ENCODE results near the gene ZNF76.

The ZNF76 gene

DNA sequence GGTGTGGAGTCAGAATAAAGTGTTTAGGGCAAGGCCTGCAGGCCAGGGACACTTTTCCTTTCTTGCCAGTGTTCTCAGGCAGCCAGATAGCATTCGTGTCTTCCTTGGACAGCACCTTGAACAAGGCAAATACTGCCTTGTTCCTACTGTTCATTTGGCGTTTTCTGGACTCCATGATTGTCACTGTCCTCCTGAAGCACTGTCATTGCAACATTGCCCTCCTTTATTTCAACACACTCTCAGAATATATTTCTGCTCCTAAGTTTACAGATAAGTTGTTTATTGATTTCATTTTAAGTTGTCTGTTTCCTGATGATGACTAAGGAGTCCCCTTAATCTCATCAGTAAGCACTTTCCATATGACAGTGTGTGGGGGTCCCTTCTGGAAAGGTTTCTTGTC lies 22.9 kb downstream of the ZNF76 start:
- no peaks in the 10 kb centered on the region for H3K9me3 ChIP-seq (ENCODE audit: control insufficient read depth in 5 of 5, low read length in 5 of 5)
- H3K27ac ChIP-seq (ENCODE audit: low read depth, low read length) = no peak overlapping the region
- no peak overlapping the region for H3K4me3 ChIP-seq (ENCODE audit: low read depth in 1 of 5, low read length in 5 of 5)
- H3K27me3 ChIP-seq (ENCODE audit: control insufficient read depth in 5 of 5, insufficient read depth in 4 of 5, low read length in 5 of 5) = no peaks in the 10 kb centered on the region
- no peak overlapping the region for H3K9ac ChIP-seq (ENCODE audit: low read length in 5 of 5)
- H3K4me1 ChIP-seq (ENCODE audit: control insufficient read depth in 5 of 5, insufficient read depth in 5 of 5, low read length in 5 of 5) = peaks cover 0 to 12% (median 0%) of the 10 kb centered on the region in 5 donors
- H3K36me3 ChIP-seq (ENCODE audit: control insufficient read depth in 5 of 5, insufficient read depth in 5 of 5, low read length in 5 of 5) = peaks cover 11 to 67% (median 56%) of the 10 kb centered on the region in 5 donors

DNA sequence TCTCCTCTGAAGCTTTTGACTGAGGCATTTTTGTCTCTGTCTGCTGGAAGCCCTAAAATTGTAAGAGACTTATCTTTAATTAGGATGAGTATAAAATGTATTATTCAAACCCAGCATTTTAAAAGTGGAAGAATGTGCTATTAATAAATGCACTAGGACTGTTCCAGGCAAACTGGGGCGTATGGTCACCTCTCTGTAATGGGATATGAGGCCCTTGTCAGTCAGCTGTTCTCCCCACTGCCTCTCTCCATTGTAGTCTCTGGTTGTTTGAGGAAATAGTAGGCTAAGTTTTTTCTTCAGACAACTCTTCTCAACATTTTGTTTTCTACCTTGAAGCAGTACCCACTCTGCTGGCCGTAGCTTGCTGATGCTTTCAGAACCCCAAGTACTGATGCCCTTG lies 23.8 kb downstream of the ZNF76 start:
- Histone ChIP-seq H3K27me3 (ENCODE audit: control insufficient read depth in 5 of 5, insufficient read depth in 4 of 5, low read length in 5 of 5) (no peaks in the 10 kb centered on the region), H3K4me1 (ENCODE audit: control insufficient read depth in 5 of 5, insufficient read depth in 5 of 5, low read length in 5 of 5) (peaks cover 0 to 12% (median 0%) of the 10 kb centered on the region in 5 donors), H3K27ac (ENCODE audit: low read depth, low read length) (no peak overlapping the region), H3K4me3 (ENCODE audit: low read depth in 1 of 5, low read length in 5 of 5) (no peak overlapping the region), H3K9ac (ENCODE audit: low read length in 5 of 5) (no peak overlapping the region), H3K9me3 (ENCODE audit: control insufficient read depth in 5 of 5, low read length in 5 of 5) (no peaks in the 10 kb centered on the region), H3K36me3 (ENCODE audit: control insufficient read depth in 5 of 5, insufficient read depth in 5 of 5, low read length in 5 of 5) (peaks cover 11 to 76% (median 65%) of the 10 kb centered on the region in 5 donors)

DNA sequence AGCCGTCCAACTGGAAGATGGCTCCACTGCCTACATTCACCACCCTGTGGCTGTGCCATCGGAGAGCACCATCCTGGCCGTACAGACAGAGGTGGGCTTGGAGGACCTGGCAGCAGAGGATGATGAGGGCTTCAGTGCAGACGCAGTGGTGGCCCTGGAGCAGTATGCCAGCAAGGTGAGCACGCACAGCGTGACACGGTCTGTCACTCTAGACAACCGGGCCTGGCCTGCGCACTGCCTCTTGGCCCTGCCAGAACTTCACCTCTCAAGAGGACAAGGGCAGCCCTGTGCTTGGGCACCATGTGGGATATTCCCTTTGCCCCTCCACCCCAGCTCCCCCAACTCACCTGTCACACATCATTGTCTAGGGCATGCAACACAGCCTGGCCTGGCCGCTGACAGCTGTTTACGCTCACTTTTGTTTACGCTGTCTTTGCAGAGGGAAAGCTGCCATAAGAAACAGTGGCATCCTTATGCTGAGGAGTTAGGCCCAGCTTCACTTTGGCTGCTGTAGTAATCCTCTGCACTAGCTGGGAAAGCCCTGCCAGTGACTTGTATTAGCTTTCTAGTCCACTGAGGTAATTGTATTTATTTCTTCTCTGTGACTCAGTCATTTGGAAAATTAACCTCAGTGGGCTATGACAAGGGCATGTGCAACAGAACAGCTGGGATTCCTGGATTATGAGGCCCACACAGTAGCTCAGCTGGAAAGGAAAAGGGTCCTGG lies 28.3 kb downstream of the ZNF76 start:
- no peaks in the 10 kb centered on the region for H3K9me3 ChIP-seq (ENCODE audit: control insufficient read depth in 5 of 5, low read length in 5 of 5)
- H3K27me3 ChIP-seq (ENCODE audit: control insufficient read depth in 5 of 5, insufficient read depth in 4 of 5, low read length in 5 of 5) = no peaks in the 10 kb centered on the region
- H3K36me3 ChIP-seq (ENCODE audit: control insufficient read depth in 5 of 5, insufficient read depth in 5 of 5, low read length in 5 of 5) = peaks cover 6 to 97% (median 91%) of the 10 kb centered on the region in 5 donors
- H3K4me1 ChIP-seq (ENCODE audit: control insufficient read depth in 5 of 5, insufficient read depth in 5 of 5, low read length in 5 of 5) = peaks cover 0 to 6% (median 0%) of the 10 kb centered on the region in 5 donors
- H3K9ac ChIP-seq (ENCODE audit: low read length in 5 of 5) = no peak overlapping the region
- H3K4me3 ChIP-seq (ENCODE audit: low read depth in 1 of 5, low read length in 5 of 5) = no peak overlapping the region
- H3K27ac ChIP-seq (ENCODE audit: low read depth, low read length) = no peak overlapping the region

DNA sequence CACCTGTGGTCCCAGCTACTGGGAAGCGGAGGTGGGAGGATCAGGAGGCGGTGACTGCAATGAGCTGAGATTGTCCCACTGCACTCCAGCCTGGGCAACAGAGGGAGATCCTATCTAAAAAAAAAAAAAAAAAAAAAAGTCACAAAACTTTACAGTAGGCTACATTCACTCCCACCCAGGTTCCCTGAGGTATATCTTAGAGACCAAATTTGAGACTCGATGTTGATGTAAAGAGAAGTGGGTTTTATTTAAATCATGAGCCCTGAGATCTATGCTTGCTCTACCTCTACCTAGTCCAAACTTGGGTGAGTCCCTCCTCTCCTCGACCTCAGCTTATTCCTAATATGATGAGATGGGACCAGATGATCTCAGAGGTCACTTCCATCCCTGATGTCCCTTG lies 29.3 kb downstream of the ZNF76 start:
- no peak overlapping the region for H3K27ac ChIP-seq (ENCODE audit: low read depth, low read length)
- no peaks in the 10 kb centered on the region for H3K27me3 ChIP-seq (ENCODE audit: control insufficient read depth in 5 of 5, insufficient read depth in 4 of 5, low read length in 5 of 5)
- no peak overlapping the region for H3K4me3 ChIP-seq (ENCODE audit: low read depth in 1 of 5, low read length in 5 of 5)
- peaks cover 6 to 97% (median 91%) of the 10 kb centered on the region in 5 donors for H3K36me3 ChIP-seq (ENCODE audit: control insufficient read depth in 5 of 5, insufficient read depth in 5 of 5, low read length in 5 of 5)
- H3K9me3 ChIP-seq (ENCODE audit: control insufficient read depth in 5 of 5, low read length in 5 of 5) = no peaks in the 10 kb centered on the region
- no peak overlapping the region for H3K9ac ChIP-seq (ENCODE audit: low read length in 5 of 5)
- H3K4me1 ChIP-seq (ENCODE audit: control insufficient read depth in 5 of 5, insufficient read depth in 5 of 5, low read length in 5 of 5) = no peaks in the 10 kb centered on the region

DNA sequence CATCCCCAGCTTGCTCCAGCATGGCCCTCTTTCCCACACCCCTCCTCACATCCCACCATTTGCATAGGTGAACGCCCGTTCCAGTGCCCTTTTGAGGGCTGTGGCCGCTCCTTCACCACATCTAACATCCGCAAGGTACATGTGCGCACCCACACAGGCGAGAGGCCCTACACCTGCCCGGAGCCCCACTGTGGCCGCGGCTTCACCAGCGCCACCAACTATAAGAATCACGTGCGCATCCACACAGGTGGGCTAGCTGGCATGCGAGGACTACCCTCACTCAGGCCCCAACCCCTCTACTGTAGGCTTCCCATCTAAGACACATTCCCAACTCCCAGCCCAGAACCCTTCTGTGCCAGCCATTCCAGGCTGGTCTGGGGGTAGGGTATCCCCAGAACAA lies 32.0 kb downstream of the ZNF76 start:
- peaks cover 0 to 96% (median 94%) of the 10 kb centered on the region in 5 donors for H3K36me3 ChIP-seq (ENCODE audit: control insufficient read depth in 5 of 5, insufficient read depth in 5 of 5, low read length in 5 of 5)
- no peaks in the 10 kb centered on the region for H3K4me1 ChIP-seq (ENCODE audit: control insufficient read depth in 5 of 5, insufficient read depth in 5 of 5, low read length in 5 of 5)
- no peaks in the 10 kb centered on the region for H3K27me3 ChIP-seq (ENCODE audit: control insufficient read depth in 5 of 5, insufficient read depth in 4 of 5, low read length in 5 of 5)
- no peak overlapping the region for H3K9ac ChIP-seq (ENCODE audit: low read length in 5 of 5)
- H3K27ac ChIP-seq (ENCODE audit: low read depth, low read length) = no peak overlapping the region
- no peak overlapping the region for H3K4me3 ChIP-seq (ENCODE audit: low read depth in 1 of 5, low read length in 5 of 5)
- no peaks in the 10 kb centered on the region for H3K9me3 ChIP-seq (ENCODE audit: control insufficient read depth in 5 of 5, low read length in 5 of 5)

DNA sequence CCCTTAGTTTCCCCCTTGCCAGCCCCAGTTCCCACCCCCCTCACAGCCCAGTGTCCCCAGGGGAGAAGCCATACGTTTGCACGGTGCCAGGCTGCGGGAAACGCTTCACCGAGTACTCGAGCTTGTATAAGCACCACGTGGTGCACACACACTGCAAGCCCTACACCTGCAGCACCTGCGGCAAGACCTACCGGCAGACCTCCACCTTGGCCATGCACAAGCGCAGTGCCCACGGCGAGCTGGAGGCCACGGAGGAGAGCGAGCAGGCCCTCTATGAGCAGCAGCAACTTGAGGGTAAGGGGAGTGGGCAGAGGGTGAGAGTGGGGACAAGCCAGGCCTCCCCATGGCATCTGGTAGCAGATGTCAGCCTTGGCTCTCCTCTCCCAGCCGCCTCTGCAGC lies 33.0 kb downstream of the ZNF76 start:
- Histone ChIP-seq H3K9ac (ENCODE audit: low read length in 5 of 5) (no peak overlapping the region), H3K27ac (ENCODE audit: low read depth, low read length) (no peak overlapping the region), H3K36me3 (ENCODE audit: control insufficient read depth in 5 of 5, insufficient read depth in 5 of 5, low read length in 5 of 5) (peaks cover 0 to 90% (median 85%) of the 10 kb centered on the region in 5 donors), H3K9me3 (ENCODE audit: control insufficient read depth in 5 of 5, low read length in 5 of 5) (no peaks in the 10 kb centered on the region), H3K4me1 (ENCODE audit: control insufficient read depth in 5 of 5, insufficient read depth in 5 of 5, low read length in 5 of 5) (peaks cover 3 to 8% (median 7%) of the 10 kb centered on the region in 5 donors), H3K4me3 (ENCODE audit: low read depth in 1 of 5, low read length in 5 of 5) (no peak overlapping the region), H3K27me3 (ENCODE audit: control insufficient read depth in 5 of 5, insufficient read depth in 4 of 5, low read length in 5 of 5) (no peaks in the 10 kb centered on the region)

DNA sequence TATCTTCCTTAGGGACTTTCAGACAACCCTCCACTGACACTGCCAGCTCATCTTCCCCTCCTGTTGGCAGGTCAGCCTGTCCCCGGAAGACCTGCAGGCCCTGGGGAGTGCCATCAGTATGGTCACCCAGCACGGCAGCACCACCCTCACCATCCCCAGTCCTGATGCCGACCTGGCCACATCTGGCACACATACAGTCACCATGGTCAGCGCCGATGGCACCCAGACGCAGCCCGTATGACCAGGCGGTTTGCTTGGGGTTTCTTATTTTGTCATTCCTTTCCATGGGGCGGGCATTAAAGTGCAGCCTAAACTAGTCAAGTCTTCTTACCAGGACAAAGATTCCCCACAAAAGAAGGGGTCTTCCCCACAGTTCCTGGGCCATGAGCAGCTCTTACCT lies 34.1 kb downstream of the ZNF76 start:
- Histone ChIP-seq H3K36me3 (ENCODE audit: control insufficient read depth in 5 of 5, insufficient read depth in 5 of 5, low read length in 5 of 5) (peaks cover 0 to 78% (median 73%) of the 10 kb centered on the region in 5 donors), H3K4me1 (ENCODE audit: control insufficient read depth in 5 of 5, insufficient read depth in 5 of 5, low read length in 5 of 5) (peaks cover 3 to 20% (median 14%) of the 10 kb centered on the region in 5 donors)

DNA sequence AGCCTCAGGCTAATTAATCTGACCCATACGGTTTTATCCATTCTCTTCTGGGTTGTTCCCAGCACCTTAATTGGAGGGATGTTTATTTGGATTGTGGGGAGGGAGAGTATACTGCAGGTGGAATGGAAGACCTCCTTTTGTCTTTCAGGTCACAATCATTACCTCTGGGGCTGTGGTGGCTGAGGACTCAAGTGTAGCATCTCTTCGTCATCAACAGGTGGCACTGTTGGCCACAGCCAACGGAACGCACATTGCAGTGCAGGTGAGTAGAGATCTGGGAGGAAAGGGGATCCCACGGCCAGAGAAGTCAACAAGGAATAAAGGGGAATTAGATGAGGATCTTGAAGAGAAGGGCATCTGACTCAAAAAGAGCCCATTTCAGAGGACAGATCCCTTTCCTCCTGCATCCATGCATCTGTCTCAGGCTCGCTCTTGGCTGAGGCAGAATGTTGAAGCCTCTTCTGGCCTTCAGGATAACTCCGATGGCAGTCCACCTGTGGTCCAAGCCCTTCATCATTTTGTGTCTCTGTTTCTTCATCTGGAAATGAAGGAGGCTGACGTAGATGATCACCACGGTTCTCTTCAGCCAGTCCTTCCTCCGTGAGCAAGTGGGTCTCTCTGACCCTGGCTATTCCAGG lies 34.9 kb downstream of the ZNF76 start:
- Histone ChIP-seq H3K9ac (ENCODE audit: low read length in 5 of 5) (no peak overlapping the region), H3K4me1 (ENCODE audit: control insufficient read depth in 5 of 5, insufficient read depth in 5 of 5, low read length in 5 of 5) (peaks cover 3 to 26% (median 14%) of the 10 kb centered on the region in 5 donors), H3K36me3 (ENCODE audit: control insufficient read depth in 5 of 5, insufficient read depth in 5 of 5, low read length in 5 of 5) (peaks cover 0 to 71% (median 65%) of the 10 kb centered on the region in 5 donors), H3K4me3 (ENCODE audit: low read depth in 1 of 5, low read length in 5 of 5) (no peak overlapping the region), H3K27me3 (ENCODE audit: control insufficient read depth in 5 of 5, insufficient read depth in 4 of 5, low read length in 5 of 5) (no peaks in the 10 kb centered on the region), H3K9me3 (ENCODE audit: control insufficient read depth in 5 of 5, low read length in 5 of 5) (no peaks in the 10 kb centered on the region), H3K27ac (ENCODE audit: low read depth, low read length) (no peak overlapping the region)

More for the DNA sequence above, 34.1 kb downstream of the ZNF76 start:
- no peaks in the 10 kb centered on the region for H3K9me3 ChIP-seq (ENCODE audit: control insufficient read depth in 5 of 5, low read length in 5 of 5)
- H3K4me3 ChIP-seq (ENCODE audit: low read depth in 1 of 5, low read length in 5 of 5) = no peak overlapping the region
- no peak overlapping the region for H3K9ac ChIP-seq (ENCODE audit: low read length in 5 of 5)
- no peaks in the 10 kb centered on the region for H3K27me3 ChIP-seq (ENCODE audit: control insufficient read depth in 5 of 5, insufficient read depth in 4 of 5, low read length in 5 of 5)
- no peak overlapping the region for H3K27ac ChIP-seq (ENCODE audit: low read depth, low read length)

DNA sequence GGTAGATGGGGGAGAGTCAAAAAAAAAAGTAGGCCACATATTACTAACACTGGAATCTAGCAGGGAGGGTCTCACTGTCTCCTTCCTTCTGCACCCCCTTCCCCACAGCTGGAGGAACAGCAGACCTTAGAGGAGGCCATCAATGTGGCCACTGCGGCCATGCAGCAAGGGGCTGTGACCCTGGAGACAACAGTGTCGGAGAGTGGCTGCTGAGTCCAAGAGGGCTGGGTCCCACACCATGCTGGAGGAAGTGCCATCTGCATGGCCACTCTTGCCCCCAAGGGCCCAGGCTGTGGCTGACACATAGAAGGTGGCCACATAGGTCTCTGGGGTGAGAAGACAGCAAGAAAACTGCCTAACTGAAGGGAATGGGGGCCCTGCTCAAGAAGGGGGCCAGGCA lies 35.5 kb downstream of the ZNF76 start:
- H3K4me3 ChIP-seq (ENCODE audit: low read depth in 1 of 5, low read length in 5 of 5) = no peak overlapping the region
- H3K27ac ChIP-seq (ENCODE audit: low read depth, low read length) = no peak overlapping the region
- peaks cover 3 to 28% (median 14%) of the 10 kb centered on the region in 5 donors for H3K4me1 ChIP-seq (ENCODE audit: control insufficient read depth in 5 of 5, insufficient read depth in 5 of 5, low read length in 5 of 5)
- H3K9me3 ChIP-seq (ENCODE audit: control insufficient read depth in 5 of 5, low read length in 5 of 5) = no peaks in the 10 kb centered on the region
- H3K36me3 ChIP-seq (ENCODE audit: control insufficient read depth in 5 of 5, insufficient read depth in 5 of 5, low read length in 5 of 5) = peaks cover 0 to 65% (median 59%) of the 10 kb centered on the region in 5 donors
- no peaks in the 10 kb centered on the region for H3K27me3 ChIP-seq (ENCODE audit: control insufficient read depth in 5 of 5, insufficient read depth in 4 of 5, low read length in 5 of 5)
- H3K9ac ChIP-seq (ENCODE audit: low read length in 5 of 5) = no peak overlapping the region

DNA sequence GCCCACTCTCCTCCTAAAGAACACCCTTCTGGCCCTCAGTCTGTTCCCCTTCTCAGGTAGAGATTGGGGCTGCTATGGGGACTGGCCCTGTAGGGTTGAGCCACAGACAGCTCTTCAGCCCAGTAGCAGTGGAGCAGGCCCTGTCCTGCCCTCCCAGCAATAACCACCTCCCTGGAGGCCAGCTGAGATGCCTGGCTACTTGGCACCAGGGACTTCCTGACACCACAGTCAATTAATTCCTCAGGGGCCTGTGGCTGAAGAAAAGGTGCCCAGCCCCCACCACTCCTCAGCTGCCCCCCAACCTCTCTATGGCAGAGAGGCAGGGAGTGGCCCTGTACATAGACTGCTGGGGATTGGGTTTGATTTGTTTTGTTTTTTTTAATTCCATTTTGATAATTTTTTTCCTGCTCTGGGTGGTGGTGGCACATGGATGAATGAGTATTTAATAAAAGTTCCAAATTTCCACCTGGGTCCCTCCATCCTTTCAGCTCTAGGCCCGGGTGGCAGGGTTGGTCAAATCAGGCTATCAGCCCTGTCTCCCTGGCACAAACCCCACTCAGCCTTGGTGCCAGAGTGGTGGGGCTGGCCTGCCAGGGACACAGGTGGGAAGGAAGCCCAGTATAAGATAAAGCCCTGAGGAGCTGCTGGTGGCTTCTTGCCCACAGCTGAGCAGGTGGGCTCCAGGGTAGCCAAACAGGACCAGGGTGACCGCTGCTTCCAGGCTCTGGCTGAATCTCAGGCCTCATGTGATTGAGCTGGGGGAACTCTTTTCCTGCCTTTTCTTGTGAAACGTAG lies 36.2 kb downstream of the ZNF76 start:
- Histone ChIP-seq H3K4me1 (ENCODE audit: control insufficient read depth in 5 of 5, insufficient read depth in 5 of 5, low read length in 5 of 5) (peaks cover 3 to 34% (median 14%) of the 10 kb centered on the region in 5 donors), H3K4me3 (ENCODE audit: low read depth in 1 of 5, low read length in 5 of 5) (no peak overlapping the region), H3K27ac (ENCODE audit: low read depth, low read length) (no peak overlapping the region), H3K9ac (ENCODE audit: low read length in 5 of 5) (no peak overlapping the region), H3K9me3 (ENCODE audit: control insufficient read depth in 5 of 5, low read length in 5 of 5) (no peaks in the 10 kb centered on the region), H3K27me3 (ENCODE audit: control insufficient read depth in 5 of 5, insufficient read depth in 4 of 5, low read length in 5 of 5) (no peaks in the 10 kb centered on the region), H3K36me3 (ENCODE audit: control insufficient read depth in 5 of 5, insufficient read depth in 5 of 5, low read length in 5 of 5) (peaks cover 0 to 58% (median 53%) of the 10 kb centered on the region in 5 donors)

Data from subcutaneous abdominal adipose tissue (tissue), 5 donors.